Neural crest cell (in vitro differentiated cells): ENCODE data around the gene ECI1. TPM values are rescaled to one million over a fixed set of nuclear protein-coding genes. Genes with fewer than 3 reads are reported as not detected.

Experiments used
- DNase-seq: peaks from one replicate; pipeline ENCODE4 v3.0.0; 2021; ENCODE audit warnings: low read depth, mixed read lengths, low spot score
- H3K27ac Mint-ChIP-seq: one replicate; pipeline ENCODE4 v1.8.0; 2021; ENCODE audit warnings: mild to moderate bottlenecking, mixed read lengths; ENCODE audit not compliant: unreplicated experiment
- H3K27me3 Mint-ChIP-seq: 2 replicates; pipeline ENCODE4 v1.8.0; 2021; ENCODE audit warnings: low read depth, mild to moderate bottlenecking, mixed read lengths
- H3K36me3 Mint-ChIP-seq: 2 replicates; pipeline ENCODE4 v1.8.0; 2021; ENCODE audit warnings: low read depth, mild to moderate bottlenecking, mixed read lengths
- H3K4me1 Mint-ChIP-seq: 2 replicates; pipeline ENCODE4 v1.8.0; 2021; ENCODE audit warnings: mixed read lengths
- H3K4me3 Mint-ChIP-seq: one replicate; pipeline ENCODE4 v1.8.0; 2021; ENCODE audit warnings: mild to moderate bottlenecking, mixed read lengths
- H3K9me3 Mint-ChIP-seq: 2 replicates; pipeline ENCODE4 v1.8.0; 2021; ENCODE audit warnings: mixed read lengths
- CTCF ChIP-seq: fragments of 200-600 bp; sonication (generic); conservative IDR thresholded peaks from 2 replicates; pipeline ENCODE4 v1.5.0; 2021; ENCODE audit warnings: antibody characterized with exemption, mild to moderate bottlenecking
- total RNA-seq: library from RNA; stranded (reverse); gene quantifications from 2 replicates; pipeline ENCODE4 v1.2.1, GENCODE V29; 2021

ECI1 gene
- total RNA-seq, 1 donor from 2014 or later: 79.2 TPM

GRCh38 chr16:2282866-2283555, 31.6 kb upstream of the ECI1 start:
- TF ChIP-seq CTCF: no peak
- Mint-ChIP-seq H3K27ac (no peak overlapping the region), H3K27me3 (no peaks in the 10 kb centered on the region), H3K9me3 (no peaks in the 10 kb centered on the region), H3K4me1 (no peaks in the 10 kb centered on the region), H3K36me3 (no peaks in the 10 kb centered on the region), H3K4me3 (no peak overlapping the region)
- no peak for DNase-seq

GRCh38 chr16:2282262-2282661, 30.9 kb upstream of the ECI1 start:
- Mint-ChIP-seq H3K4me3 (no peak overlapping the region), H3K9me3 (no peaks in the 10 kb centered on the region), H3K27me3 (no peaks in the 10 kb centered on the region), H3K27ac (no peak overlapping the region), H3K4me1 (no peaks in the 10 kb centered on the region), H3K36me3 (no peaks in the 10 kb centered on the region)
- no peak for TF ChIP-seq CTCF
- DNase-seq: no peak

GRCh38 chr16:2280981-2281542, 29.7 kb upstream of the ECI1 start:
- Mint-ChIP-seq H3K36me3 (no peaks in the 10 kb centered on the region), H3K27ac (peak overlapping the region; percentile 90), H3K4me3 (no peak overlapping the region), H3K9me3 (no peaks in the 10 kb centered on the region), H3K27me3 (no peaks in the 10 kb centered on the region), H3K4me1 (no peaks in the 10 kb centered on the region)
- no peak for TF ChIP-seq CTCF
- DNase-seq: no peak

- Mint-ChIP-seq H3K36me3 (no peaks in the 10 kb centered on the region), H3K4me1 (no peaks in the 10 kb centered on the region), H3K27ac (peak overlapping the region; percentile 90), H3K9me3 (no peaks in the 10 kb centered on the region), H3K27me3 (no peaks in the 10 kb centered on the region), H3K4me3 (no peak overlapping the region)
- no peak for DNase-seq
- TF ChIP-seq CTCF: no peak
Measured at GRCh38 chr16:2280461-2280860, 29.1 kb upstream of the ECI1 start.

- H3K4me1 Mint-ChIP-seq: no peaks in the 10 kb centered on the region
- H3K27me3 Mint-ChIP-seq: no peaks in the 10 kb centered on the region
- H3K36me3 Mint-ChIP-seq: no peaks in the 10 kb centered on the region
- H3K9me3 Mint-ChIP-seq: no peaks in the 10 kb centered on the region
- no peak overlapping the region for H3K27ac Mint-ChIP-seq
- TF ChIP-seq CTCF: no peak
- DNase-seq: no peak
- H3K4me3 Mint-ChIP-seq: no peak overlapping the region
Measured at GRCh38 chr16:2278956-2279800, 27.8 kb upstream of the ECI1 start.
